ENCODE data around the gene MRGPRX1. TPM values are rescaled to one million over a fixed set of nuclear protein-coding genes. Genes with fewer than 3 reads are reported as not detected.

MRGPRX1 gene
- not detected in 2 replicates for total RNA-seq (2014; rRNA removed; shearing (Covaris generic))
- polyA plus RNA-seq (2016; fragmentation: Nextera tagmentation; extraction: Ambion mirVana) = not detected in 2 replicates
- long read RNA-seq = 0 reads

DNA sequence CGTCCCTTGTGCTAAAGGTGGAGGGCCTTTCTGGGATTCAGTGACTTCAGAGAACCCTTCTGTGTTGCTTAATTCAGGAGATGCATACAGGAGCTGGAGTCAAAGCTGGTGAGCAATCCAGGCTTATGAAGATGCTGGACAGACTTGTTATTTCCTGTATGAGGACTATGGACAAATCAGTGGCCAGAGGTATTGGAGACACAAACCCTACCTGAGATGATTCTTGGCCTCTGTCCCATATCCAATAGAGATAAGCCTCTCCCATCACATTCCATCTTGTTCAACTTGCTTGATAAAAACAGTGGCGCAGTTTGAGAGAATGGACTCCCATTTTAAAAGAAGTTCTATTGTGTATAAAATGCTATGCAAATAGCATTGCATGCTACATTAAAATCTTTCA is at the start of gene MRGPRX1:
Gene MRGPRX1 (minus strand): TSS at position 101 of the 400 bp plus-strand sequence. CDS start 4,630 bp downstream, outside the sequence.
- Histone ChIP-seq H3F3A (replicated peaks; ENCODE audit: low read depth) (no peaks in the 10 kb centered on the region), H3K4me1 (ENCODE audit: insufficient read depth) (peaks cover 9% of the 10 kb centered on the region; the same call in 1 of the 2 replicates), H3K4me2 (no peak within 1 kb of the TSS), H3K27me3 (ENCODE audit: insufficient read depth) (no peaks in the 10 kb centered on the region), H4K20me1 (replicated peaks; ENCODE audit: insufficient read depth) (no peaks in the 10 kb centered on the region), H3K27ac (ENCODE audit: low read depth) (no peak within 1 kb of the TSS), H2AFZ (no peak within 1 kb of the TSS), H3K9me2 (ENCODE audit: insufficient read depth) (peaks cover 8% of the 10 kb centered on the region; the same call in 1 of the 2 replicates), H3K36me3 (ENCODE audit: insufficient read depth) (no peaks in the 10 kb centered on the region), H3K79me2 (replicated peaks; ENCODE audit: insufficient read depth) (no peaks in the 10 kb centered on the region), H3K4me3 (no peak within 1 kb of the TSS)
- ATAC-seq (no peak), DNase-seq (ENCODE audit: low spot score) (no peak)
- Mint-ChIP-seq H3K27me3 (ENCODE audit: insufficient read depth, low read depth, poor library complexity) (no peaks in the 10 kb centered on the region), H3K4me3 (no peak within 1 kb of the TSS), H3K27ac (no peak within 1 kb of the TSS), H3K4me1 (peaks cover 5% of the 10 kb centered on the region; the same call in 1 of the 3 replicates), H3K9me3 (no peaks in the 10 kb centered on the region), H3K36me3 (ENCODE audit: low read depth) (no peaks in the 10 kb centered on the region)
- TF ChIP-seq, protein P1, sequence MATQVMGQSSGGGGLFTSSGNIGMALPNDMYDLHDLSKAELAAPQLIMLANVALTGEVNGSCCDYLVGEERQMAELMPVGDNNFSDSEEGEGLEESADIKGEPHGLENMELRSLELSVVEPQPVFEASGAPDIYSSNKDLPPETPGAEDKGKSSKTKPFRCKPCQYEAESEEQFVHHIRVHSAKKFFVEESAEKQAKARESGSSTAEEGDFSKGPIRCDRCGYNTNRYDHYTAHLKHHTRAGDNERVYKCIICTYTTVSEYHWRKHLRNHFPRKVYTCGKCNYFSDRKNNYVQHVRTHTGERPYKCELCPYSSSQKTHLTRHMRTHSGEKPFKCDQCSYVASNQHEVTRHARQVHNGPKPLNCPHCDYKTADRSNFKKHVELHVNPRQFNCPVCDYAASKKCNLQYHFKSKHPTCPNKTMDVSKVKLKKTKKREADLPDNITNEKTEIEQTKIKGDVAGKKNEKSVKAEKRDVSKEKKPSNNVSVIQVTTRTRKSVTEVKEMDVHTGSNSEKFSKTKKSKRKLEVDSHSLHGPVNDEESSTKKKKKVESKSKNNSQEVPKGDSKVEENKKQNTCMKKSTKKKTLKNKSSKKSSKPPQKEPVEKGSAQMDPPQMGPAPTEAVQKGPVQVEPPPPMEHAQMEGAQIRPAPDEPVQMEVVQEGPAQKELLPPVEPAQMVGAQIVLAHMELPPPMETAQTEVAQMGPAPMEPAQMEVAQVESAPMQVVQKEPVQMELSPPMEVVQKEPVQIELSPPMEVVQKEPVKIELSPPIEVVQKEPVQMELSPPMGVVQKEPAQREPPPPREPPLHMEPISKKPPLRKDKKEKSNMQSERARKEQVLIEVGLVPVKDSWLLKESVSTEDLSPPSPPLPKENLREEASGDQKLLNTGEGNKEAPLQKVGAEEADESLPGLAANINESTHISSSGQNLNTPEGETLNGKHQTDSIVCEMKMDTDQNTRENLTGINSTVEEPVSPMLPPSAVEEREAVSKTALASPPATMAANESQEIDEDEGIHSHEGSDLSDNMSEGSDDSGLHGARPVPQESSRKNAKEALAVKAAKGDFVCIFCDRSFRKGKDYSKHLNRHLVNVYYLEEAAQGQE (IDR thresholded peaks at IDR 0.05; ENCODE audit: unreplicated experiment) = no peak
- TF ChIP-seq STAT1 (IDR thresholded peaks at IDR 0.05; ENCODE audit: unreplicated experiment) (no peak), ZNF462 (CRISPR knock-in tag; IDR thresholded peaks at IDR 0.05) (no peak), ZNF114 (CRISPR knock-in tag; IDR thresholded peaks at IDR 0.05) (no peak), JUNB (IDR thresholded peaks at IDR 0.05; ENCODE audit: unreplicated experiment) (no peak), CREB1 (CRISPR knock-in tag; IDR thresholded peaks at IDR 0.05; ENCODE audit: low read depth) (no peak), POLR2AphosphoS5 (IDR thresholded peaks at IDR 0.05; ENCODE audit: low read depth) (no peak), ZNF331 (CRISPR knock-in tag; IDR thresholded peaks at IDR 0.05; ENCODE audit: low read depth) (no peak), NANOG (IDR thresholded peaks at IDR 0.05; ENCODE audit: borderline replicate concordance) (no peak), EZH2phosphoT487 (IDR thresholded peaks at IDR 0.05; ENCODE audit: unreplicated experiment) (no peak), EZH2 (IDR thresholded peaks at IDR 0.05; ENCODE audit: low read depth, unreplicated experiment) (no peak)
- TF ChIP-seq, protein P2, sequence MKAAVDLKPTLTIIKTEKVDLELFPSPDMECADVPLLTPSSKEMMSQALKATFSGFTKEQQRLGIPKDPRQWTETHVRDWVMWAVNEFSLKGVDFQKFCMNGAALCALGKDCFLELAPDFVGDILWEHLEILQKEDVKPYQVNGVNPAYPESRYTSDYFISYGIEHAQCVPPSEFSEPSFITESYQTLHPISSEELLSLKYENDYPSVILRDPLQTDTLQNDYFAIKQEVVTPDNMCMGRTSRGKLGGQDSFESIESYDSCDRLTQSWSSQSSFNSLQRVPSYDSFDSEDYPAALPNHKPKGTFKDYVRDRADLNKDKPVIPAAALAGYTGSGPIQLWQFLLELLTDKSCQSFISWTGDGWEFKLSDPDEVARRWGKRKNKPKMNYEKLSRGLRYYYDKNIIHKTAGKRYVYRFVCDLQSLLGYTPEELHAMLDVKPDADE (IDR thresholded peaks at IDR 0.05) = no peak
- TF ChIP-seq, protein P3, sequence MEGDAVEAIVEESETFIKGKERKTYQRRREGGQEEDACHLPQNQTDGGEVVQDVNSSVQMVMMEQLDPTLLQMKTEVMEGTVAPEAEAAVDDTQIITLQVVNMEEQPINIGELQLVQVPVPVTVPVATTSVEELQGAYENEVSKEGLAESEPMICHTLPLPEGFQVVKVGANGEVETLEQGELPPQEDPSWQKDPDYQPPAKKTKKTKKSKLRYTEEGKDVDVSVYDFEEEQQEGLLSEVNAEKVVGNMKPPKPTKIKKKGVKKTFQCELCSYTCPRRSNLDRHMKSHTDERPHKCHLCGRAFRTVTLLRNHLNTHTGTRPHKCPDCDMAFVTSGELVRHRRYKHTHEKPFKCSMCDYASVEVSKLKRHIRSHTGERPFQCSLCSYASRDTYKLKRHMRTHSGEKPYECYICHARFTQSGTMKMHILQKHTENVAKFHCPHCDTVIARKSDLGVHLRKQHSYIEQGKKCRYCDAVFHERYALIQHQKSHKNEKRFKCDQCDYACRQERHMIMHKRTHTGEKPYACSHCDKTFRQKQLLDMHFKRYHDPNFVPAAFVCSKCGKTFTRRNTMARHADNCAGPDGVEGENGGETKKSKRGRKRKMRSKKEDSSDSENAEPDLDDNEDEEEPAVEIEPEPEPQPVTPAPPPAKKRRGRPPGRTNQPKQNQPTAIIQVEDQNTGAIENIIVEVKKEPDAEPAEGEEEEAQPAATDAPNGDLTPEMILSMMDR (conservative IDR thresholded peaks at IDR 0.05; ENCODE audit: low read depth in 2 of 2) = no peak
